HG02938 (cell line): ENCODE data around the gene FSTL3.
"Not testable (repeated sequence)": the region's sequence is repeated elsewhere in the genome, so short reads cannot be mapped to it uniquely, and the experiment has no call there.

ENCODE experiments used
- ATAC-seq: cut with Tn5 transposase; IDR thresholded peaks from one replicate; pipeline ENCODE4 v1.9.1; 2021; ENCODE audit warnings: mild to moderate bottlenecking, moderate library complexity; ENCODE audit not compliant: unreplicated experiment

Gene FSTL3

GRCh38 chr19:681029-682019 is 5.1 kb downstream of the FSTL3 start:
- no peak for ATAC-seq

- no peak for ATAC-seq
These were observed 6.6 kb downstream of the FSTL3 start for GRCh38 chr19:682678-683320.

- ATAC-seq = no peak
These were observed 9.3 kb downstream of the FSTL3 start for GRCh38 chr19:685454-685931.

- ATAC-seq = no peak
These were observed 10.6 kb downstream of the FSTL3 start for GRCh38 chr19:686589-687297.

GRCh38 chr19:687569-688166 is 11.5 kb downstream of the FSTL3 start:
- no peak for ATAC-seq

GRCh38 chr19:688214-688613 is 12.0 kb downstream of the FSTL3 start:
- ATAC-seq = no peak

GRCh38 chr19:688992-689391 is 12.8 kb downstream of the FSTL3 start:
- ATAC-seq = no peak

- no peak for ATAC-seq
These were observed 14.0 kb downstream of the FSTL3 start for GRCh38 chr19:690203-690602.

GRCh38 chr19:694481-695351 is 18.5 kb downstream of the FSTL3 start:
- no peak for ATAC-seq

- no peak for ATAC-seq
These were observed 19.3 kb downstream of the FSTL3 start, which contains the start of gene PRSS57 for GRCh38 chr19:695352-695949. Gene PRSS57, minus strand, starts transcription at chr19:695452. Its CDS starts 22 bp downstream, at chr19:695430.

GRCh38 chr19:698529-698928 is 22.3 kb downstream of the FSTL3 start:
- ATAC-seq = not testable (repeated sequence)

- ATAC-seq = not testable (repeated sequence)
These were observed 23.7 kb downstream of the FSTL3 start for GRCh38 chr19:699885-700284.

GRCh38 chr19:702847-703246 is 26.7 kb downstream of the FSTL3 start:
- ATAC-seq = not testable (repeated sequence)

- ATAC-seq = no peak
These were observed 27.1 kb downstream of the FSTL3 start for GRCh38 chr19:703329-703650.

- no peak for ATAC-seq
These were observed 27.7 kb downstream of the FSTL3 start for GRCh38 chr19:703651-704446.

- no peak for ATAC-seq
These were observed 28.2 kb downstream of the FSTL3 start for GRCh38 chr19:704447-704741.

GRCh38 chr19:708154-709143 is 32.3 kb downstream of the FSTL3 start, which contains the start of gene PALM:
Gene PALM, plus strand, starts transcription at chr19:708935. Its CDS starts 212 bp downstream, at chr19:709147.
- ATAC-seq = no peak
